GM12878 (cell line): Measurements from ENCODE around the gene STAT3. TPM values are rescaled to one million over a fixed set of nuclear protein-coding genes. Genes with fewer than 3 reads are reported as not detected.

Source experiments
- ATAC-seq: fragments of 200-7000 bp; cut with Tn5 transposase; 3 replicates; pipeline ENCODE4 v1.9.1; 2020; ENCODE audit warnings: mild to moderate bottlenecking, moderate library complexity
- BruUV-seq: library from RNA; stranded (reverse); fragments of 400-500 nt; replicated peaks from 2 replicates; lab custom pipeline; 2021; lab: Mats Ljungman, UMichigan
- CTCF ChIA-PET: fragments of 300-600 bp; sonication (Branson Sonifier 250); formaldehyde crosslinking; extraction: SDS; loops from one replicate; lab custom pipeline; 2021; ENCODE audit warnings: inconsistent platforms; lab: Yijun Ruan, JAX
- POLR2A ChIA-PET: fragments of 350-600 bp; formaldehyde crosslinking; extraction: SDS; loops from one replicate; lab custom pipeline; 2021; ENCODE audit warnings: inconsistent platforms; lab: Charles Lee
- RAD21 ChIA-PET: fragments of 300-600 bp; sonication (Branson Sonifier 250); formaldehyde crosslinking; loops from one replicate; lab custom pipeline; 2023; ENCODE audit warnings: antibody characterized with exemption; ENCODE audit not compliant: unreplicated experiment; lab: Charles Lee
- SMC1A ChIA-PET: fragments of 300-600 bp; sonication (Branson Sonifier 250); formaldehyde crosslinking; loops from one replicate; lab custom pipeline; 2023; ENCODE audit not compliant: unreplicated experiment, uncharacterized antibody; lab: Charles Lee
- DNase-seq: peaks from one replicate; pipeline ENCODE4 v3.0.0-alpha.2; 2011; ENCODE audit warnings: low read depth, low spot score
- FAIRE-seq: peaks from 3 replicates; lab custom pipeline; 2011; peaks lifted over from hg19 to GRCh38; lab: Jason Lieb, UNC
- H2AFZ ChIP-seq: 2 replicates; pipeline ENCODE4 v1.6.0; 2011; ENCODE audit warnings: low read depth, low read length, control low read depth; ENCODE audit not compliant: control insufficient read depth
- H3K27ac ChIP-seq: 2 replicates; pipeline ENCODE4 v1.5.1; 2011; ENCODE audit warnings: control low read depth; ENCODE audit not compliant: control insufficient read depth, insufficient read depth
- H3K27me3 ChIP-seq, 2 experiments: replicated peaks in 1 of 2; 2 replicates each; pipeline versions ENCODE4 v1.6.0 to v1.6.1; 2011; ENCODE audit warnings: low read length in 1 of 2; ENCODE audit not compliant: control insufficient read depth in 2 of 2, insufficient read depth in 2 of 2
- H3K36me3 ChIP-seq, 2 experiments: 2 replicates each; pipeline ENCODE4 v1.5.1; 2011; ENCODE audit warnings: low read length in 1 of 2; ENCODE audit not compliant: control insufficient read depth in 2 of 2, insufficient read depth in 2 of 2
- H3K4me1 ChIP-seq: 2 replicates; pipeline ENCODE4 v1.6.1; 2011; ENCODE audit warnings: mild to moderate bottlenecking, low read length, moderate library complexity, mixed read lengths; ENCODE audit not compliant: control insufficient read depth, insufficient read depth
- H3K4me2 ChIP-seq: 2 replicates; pipeline ENCODE4 v1.6.0; 2011; ENCODE audit warnings: control low read depth; ENCODE audit not compliant: control insufficient read depth, insufficient read depth
- H3K4me3 ChIP-seq: fragments of 200-600 bp; sonication (generic); 2 replicates; pipeline ENCODE4 v1.5.1; 2016
- H3K79me2 ChIP-seq: 2 replicates; pipeline ENCODE4 v1.6.0; 2011; ENCODE audit warnings: low read length; ENCODE audit not compliant: control insufficient read depth, insufficient read depth
- H3K9ac ChIP-seq: 2 replicates; pipeline ENCODE4 v1.8.0; 2011; ENCODE audit warnings: low read length, control low read depth, mixed read lengths; ENCODE audit not compliant: control insufficient read depth, insufficient read depth
- H3K9me3 ChIP-seq: replicated peaks from 3 replicates; pipeline ENCODE4 v1.5.1; 2011; ENCODE audit warnings: mild to moderate bottlenecking, low read length; ENCODE audit not compliant: control insufficient read depth, insufficient read depth
- H4K20me1 ChIP-seq: 2 replicates; pipeline ENCODE4 v1.6.0; 2011; ENCODE audit not compliant: control insufficient read depth, insufficient read depth
- ASH2L ChIP-seq: fragments of 300-600, 200-600 bp; sonication (generic); IDR thresholded peaks from 2 replicates; pipeline ENCODE4 v1.6.1; 2017; ENCODE audit warnings: low read depth, mild to moderate bottlenecking, borderline replicate concordance
- ATF7 ChIP-seq: fragments of 450-650 bp; IDR thresholded peaks from 2 replicates; pipeline ENCODE4 v1.6.1; 2016; ENCODE audit warnings: low read depth, mild to moderate bottlenecking
- BACH1 ChIP-seq: fragments of 450-650 bp; IDR thresholded peaks from 2 replicates; pipeline ENCODE4 v1.6.1; 2017; ENCODE audit warnings: mild to moderate bottlenecking, borderline replicate concordance
- BCLAF1 ChIP-seq: fragments of 450-650 bp; IDR thresholded peaks from 2 replicates; pipeline ENCODE4 v1.6.1; 2017; ENCODE audit warnings: antibody characterized with exemption, mild to moderate bottlenecking, moderate library complexity
- CBX5 ChIP-seq: sonication (generic); IDR thresholded peaks from 2 replicates; pipeline ENCODE4 v1.6.1; 2016; ENCODE audit warnings: low read depth, moderate library complexity, mild to moderate bottlenecking, inconsistent platforms
- CEBPB ChIP-seq, 2 experiments: fragments of 150-350 bp in 1 of 2; IDR thresholded peaks; 2 replicates each; pipeline ENCODE4 v1.6.1; 2012 to 2014; ENCODE audit warnings: low read depth in 2 of 2, low read length in 2 of 2, borderline replicate concordance in 1 of 2, inconsistent platforms in 1 of 2
- CHD4 ChIP-seq: fragments of 200-600 bp; sonication (generic); IDR thresholded peaks from 2 replicates; pipeline ENCODE4 v1.6.1; 2016; ENCODE audit warnings: mild to moderate bottlenecking
- CREB1 ChIP-seq: IDR thresholded peaks from 2 replicates; pipeline ENCODE4 v1.6.1; 2012; ENCODE audit warnings: low read depth, mild to moderate bottlenecking, inconsistent platforms
- EED ChIP-seq: sonication (generic); IDR thresholded peaks from 2 replicates; pipeline ENCODE4 v1.6.1; 2016; ENCODE audit warnings: antibody characterized with exemption, low read depth
- KLF5 ChIP-seq: fragments of 450-650 bp; IDR thresholded peaks from 2 replicates; pipeline ENCODE4 v1.6.1; 2014; ENCODE audit warnings: mild to moderate bottlenecking; ENCODE audit not compliant: partially characterized antibody
- MXI1 ChIP-seq: fragments of 150-350 bp; IDR thresholded peaks from 2 replicates; pipeline ENCODE4 v1.6.1; 2011; ENCODE audit warnings: low read depth, mild to moderate bottlenecking, inconsistent platforms, low read length, improper control_type of control experiment
- NBN ChIP-seq: fragments of 450-650 bp; IDR thresholded peaks from 2 replicates; pipeline ENCODE4 v1.6.1; 2016
- RB1 ChIP-seq: fragments of 450-650 bp; formaldehyde crosslinking; IDR thresholded peaks from 2 replicates; pipeline ENCODE4 v1.6.1; 2017; ENCODE audit warnings: mild to moderate bottlenecking, borderline replicate concordance
- RUNX3 ChIP-seq: IDR thresholded peaks from 2 replicates; pipeline ENCODE4 v1.6.1; 2012; ENCODE audit warnings: low read length, inconsistent platforms
- SKIL ChIP-seq: fragments of 450-650 bp; IDR thresholded peaks from 2 replicates; pipeline ENCODE4 v1.6.1; 2017; ENCODE audit warnings: mild to moderate bottlenecking, low read depth, inconsistent platforms; ENCODE audit not compliant: poor library complexity, severe bottlenecking
- TBL1XR1 ChIP-seq: IDR thresholded peaks from 2 replicates; pipeline ENCODE4 v1.6.1; 2012; ENCODE audit warnings: low read depth, low read length, improper control_type of control experiment
- USF2 ChIP-seq: IDR thresholded peaks from 2 replicates; pipeline ENCODE4 v1.6.1; 2011; ENCODE audit warnings: low read depth, low read length, improper control_type of control experiment, borderline replicate concordance
- ZZZ3 ChIP-seq: IDR thresholded peaks from 2 replicates; pipeline ENCODE4 v1.6.1; 2011; ENCODE audit warnings: low read depth; ENCODE audit not compliant: control insufficient read depth, insufficient read length
- WGBS: methylation state at CpG from one replicate; pipeline ENCODE4 v1.1.6; 2016; ENCODE audit warnings: low lambda C conversion rate; ENCODE audit not compliant: insufficient replicate concordance, insufficient coverage; ENCODE audit errors: missing lambda C conversion rate; 5-methylcytosine and 5-hydroxymethylcytosine counted together
- in situ Hi-C: fragments of 300-500 bp; cut with MboI; formaldehyde crosslinking; loops from 9 replicates; pipeline ENCODE4 v1.14.3; 2018; ENCODE audit warnings: mixed read lengths
- intact Hi-C: fragments of 100-400 bp; cut with micrococcal nuclease; formaldehyde crosslinking; loops from one replicate; pipeline ENCODE4 v1.14.2; 2022; ENCODE audit not compliant: unreplicated experiment
- polyA plus RNA-seq, 11 experiments: library from polyadenylated mRNA; depleted of rRNA in 4 of 11; unstranded in 6 of 11; stranded (reverse) in 5 of 11; fragments of >200 nt; fragmentation: Nextera tagmentation in 4 of 11; fragmentation: Illumina TruSeq in 1 of 11; extraction: Ambion mirVana in 4 of 11; extraction: Trizol in 1 of 11; gene quantifications; 1 replicate in 1 of 11; 2 replicates in 10 of 11; pipeline versions ENCODE4 v1.2.1 to v1.2.3, GENCODE V29; 2011 to 2016; ENCODE audit warnings: inconsistent platforms in 2 of 11, missing spikeins in 2 of 11, low read depth in 1 of 11
- total RNA-seq, 4 experiments: library from RNA; depleted of rRNA in 3 of 4; stranded (reverse); fragments of >200 nt in 3 of 4; fragmentation: Illumina TruSeq in 1 of 4; extraction: Trizol in 1 of 4; gene quantifications; 2 replicates each; pipeline versions ENCODE4 v1.2.1 to v1.2.3, GENCODE V29; 2013 to 2021

The STAT3 gene
- total and polyA plus RNA-seq, 10 of the 15 experiments (the other 5 are each of a cell fraction or from before 2014, with no cell fraction given): 18.4 to 96.4 (median 60.9) TPM

- ChIA-PET RAD21 (no interaction called here), SMC1A (interaction anchor here (0.8 to 1.0 kb wide), 2 partner anchors 29 to 108 kb away, joined by 3 read pairs; partner anchors contain the start of gene STAT3), CTCF (interaction anchor here (1.2 to 1.6 kb wide), 2 partner anchors 7 to 32 kb away, joined by 3 to 5 read pairs; no protein-coding TSS in a partner anchor), POLR2A (no interaction called here)
- no TSS peak for BruUV-seq
- peaks cover 9% of the 10 kb centered on the region for H3K79me2 ChIP-seq
- no peak overlapping the region for H3K27ac ChIP-seq
- no peaks in the 10 kb centered on the region for H3K36me3 ChIP-seq
- no peak overlapping the region for H3K4me2 ChIP-seq
- DNase-seq (no peak), FAIRE-seq (no peak), ATAC-seq (no peak)
- TF ChIP-seq TBL1XR1: no peak
- TF ChIP-seq NBN: no peak
- TF ChIP-seq ZZZ3: no peak
- no peak for TF ChIP-seq KLF5
- no peak for TF ChIP-seq EED
- TF ChIP-seq RB1: no peak
- TF ChIP-seq CEBPB (IDR thresholded peaks at IDR 0.05; ENCODE audit: borderline replicate concordance in 1 of 2, low read depth in 2 of 2, low read length in 2 of 2): no peak
- TF ChIP-seq ASH2L: no peak
- TF ChIP-seq CBX5: no peak
- TF ChIP-seq USF2: no peak
- no peak for TF ChIP-seq BACH1
- TF ChIP-seq MXI1: no peak
- no peak for TF ChIP-seq CHD4
- no peak for TF ChIP-seq RUNX3
- TF ChIP-seq SKIL: no peak
- no peak for TF ChIP-seq CREB1
- TF ChIP-seq ATF7: no peak
- no peak for TF ChIP-seq BCLAF1
- H2AFZ ChIP-seq: no peak overlapping the region
- H3K9me3 ChIP-seq: no peaks in the 10 kb centered on the region
- H4K20me1 ChIP-seq: no peaks in the 10 kb centered on the region
- 44% methylated on average over 4 of the region's 4 CpGs for WGBS
- H3K4me3 ChIP-seq: no peak overlapping the region
- no peaks in the 10 kb centered on the region for H3K27me3 ChIP-seq
- intact Hi-C loops: no loop called here
- in situ Hi-C loops: no loop called here
- no peak overlapping the region for H3K9ac ChIP-seq
- H3K4me1 ChIP-seq: peaks cover 7% of the 10 kb centered on the region
Observed at GRCh38 chr17:42279776-42280630, 108.2 kb downstream of the STAT3 start.
